Osteoblast (primary cell): ENCODE measurements around the gene JAGN1. TPM values are rescaled to one million over a fixed set of nuclear protein-coding genes. Genes with fewer than 3 reads are reported as not detected.

Experiments
- DNase-seq: peaks from one replicate; pipeline ENCODE4 v3.0.0; 2011; ENCODE audit warnings: low spot score, mixed read lengths; ENCODE audit not compliant: insufficient read length; ENCODE audit errors: missing footprints
- H2AFZ ChIP-seq: 2 replicates; pipeline ENCODE4 v1.6.0; 2011; ENCODE audit warnings: mild to moderate bottlenecking, low read length
- H3K27ac ChIP-seq: 2 replicates; pipeline ENCODE4 v1.5.1; 2011; ENCODE audit warnings: mild to moderate bottlenecking, low read depth, low read length, moderate library complexity
- H3K27me3 ChIP-seq: 2 replicates; pipeline ENCODE4 v1.6.0; 2012; ENCODE audit warnings: mild to moderate bottlenecking, control low read depth, inconsistent platforms, low read length, moderate library complexity; ENCODE audit not compliant: insufficient read depth
- H3K36me3 ChIP-seq: 2 replicates; pipeline ENCODE4 v1.5.1; 2011; ENCODE audit warnings: mild to moderate bottlenecking, low read length, control low read depth, moderate library complexity; ENCODE audit not compliant: insufficient read depth
- H3K4me1 ChIP-seq: 2 replicates; pipeline ENCODE4 v1.5.1; 2011; ENCODE audit warnings: mild to moderate bottlenecking, low read length, control low read depth, moderate library complexity; ENCODE audit not compliant: insufficient read depth
- H3K4me2 ChIP-seq: 2 replicates; pipeline ENCODE4 v1.6.0; 2011; ENCODE audit warnings: mild to moderate bottlenecking, low read length; ENCODE audit not compliant: insufficient read depth
- H3K4me3 ChIP-seq: fragments of 200-600 bp; sonication (generic); 3 replicates; pipeline ENCODE4 v1.5.1; 2012; ENCODE audit warnings: mild to moderate bottlenecking, low read length, inconsistent platforms; ENCODE audit not compliant: insufficient read depth
- H3K79me2 ChIP-seq: 2 replicates; pipeline ENCODE4 v1.6.0; 2012; ENCODE audit warnings: mild to moderate bottlenecking, low read length, control low read depth, inconsistent platforms; ENCODE audit not compliant: insufficient read depth
- H3K9me3 ChIP-seq: 2 replicates; pipeline ENCODE4 v1.5.1; 2011; ENCODE audit warnings: low read depth, low read length, control low read depth
- H4K20me1 ChIP-seq: 2 replicates; pipeline ENCODE4 v1.6.0; 2012; ENCODE audit warnings: mild to moderate bottlenecking, low read length, control low read depth; ENCODE audit not compliant: insufficient read depth
- small RNA-seq: library from RNA; depleted of rRNA; stranded (forward); fragments of <200 nt; gene quantifications from one replicate; pipeline ENCODE3, GENCODE V24; 2012
- total RNA-seq: library from RNA; depleted of rRNA; stranded (reverse); fragments of >200 nt; gene quantifications from 2 replicates; pipeline ENCODE4 v1.2.3, GENCODE V29; 2012
- TF ChIP-seq, protein P1 (sequence below): IDR thresholded peaks from 2 replicates; pipeline ENCODE4 v1.5.1; 2011; ENCODE audit warnings: mild to moderate bottlenecking, low read depth, low read length, moderate library complexity; ENCODE audit errors: extremely low read depth

Gene JAGN1
- total RNA-seq, 1 donor, result 26.1 TPM

DNA sequence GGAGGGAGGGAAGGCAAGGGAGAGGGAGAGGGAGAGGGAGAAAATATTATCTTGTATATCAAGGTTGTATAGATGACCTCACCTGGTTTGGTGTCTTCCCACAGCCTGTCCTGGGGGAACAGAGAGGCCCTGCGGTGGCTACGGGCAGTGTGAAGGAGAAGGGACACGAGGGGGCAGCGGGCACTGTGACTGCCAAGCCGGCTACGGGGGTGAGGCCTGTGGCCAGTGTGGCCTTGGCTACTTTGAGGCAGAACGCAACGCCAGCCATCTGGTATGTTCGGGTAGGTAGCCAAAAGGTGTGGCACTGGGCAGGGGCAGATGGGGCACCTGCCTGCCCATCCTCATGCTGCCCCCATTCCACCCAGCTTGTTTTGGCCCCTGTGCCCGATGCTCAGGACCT lies 50.3 kb downstream of the JAGN1 start:
- TF ChIP-seq, protein P1, sequence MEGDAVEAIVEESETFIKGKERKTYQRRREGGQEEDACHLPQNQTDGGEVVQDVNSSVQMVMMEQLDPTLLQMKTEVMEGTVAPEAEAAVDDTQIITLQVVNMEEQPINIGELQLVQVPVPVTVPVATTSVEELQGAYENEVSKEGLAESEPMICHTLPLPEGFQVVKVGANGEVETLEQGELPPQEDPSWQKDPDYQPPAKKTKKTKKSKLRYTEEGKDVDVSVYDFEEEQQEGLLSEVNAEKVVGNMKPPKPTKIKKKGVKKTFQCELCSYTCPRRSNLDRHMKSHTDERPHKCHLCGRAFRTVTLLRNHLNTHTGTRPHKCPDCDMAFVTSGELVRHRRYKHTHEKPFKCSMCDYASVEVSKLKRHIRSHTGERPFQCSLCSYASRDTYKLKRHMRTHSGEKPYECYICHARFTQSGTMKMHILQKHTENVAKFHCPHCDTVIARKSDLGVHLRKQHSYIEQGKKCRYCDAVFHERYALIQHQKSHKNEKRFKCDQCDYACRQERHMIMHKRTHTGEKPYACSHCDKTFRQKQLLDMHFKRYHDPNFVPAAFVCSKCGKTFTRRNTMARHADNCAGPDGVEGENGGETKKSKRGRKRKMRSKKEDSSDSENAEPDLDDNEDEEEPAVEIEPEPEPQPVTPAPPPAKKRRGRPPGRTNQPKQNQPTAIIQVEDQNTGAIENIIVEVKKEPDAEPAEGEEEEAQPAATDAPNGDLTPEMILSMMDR, result no peak
- peaks cover 13% of the 10 kb centered on the region for H3K36me3 ChIP-seq
- no peaks in the 10 kb centered on the region for H3K4me1 ChIP-seq
- H2AFZ ChIP-seq, result no peak overlapping the region
- no peak for DNase-seq
- H3K27ac ChIP-seq, result no peak overlapping the region
- no peak overlapping the region for H3K4me2 ChIP-seq
- no peaks in the 10 kb centered on the region for H4K20me1 ChIP-seq
- no peak overlapping the region for H3K4me3 ChIP-seq
- no peaks in the 10 kb centered on the region for H3K9me3 ChIP-seq
- no peaks in the 10 kb centered on the region for H3K79me2 ChIP-seq
- H3K27me3 ChIP-seq, result no peaks in the 10 kb centered on the region

DNA sequence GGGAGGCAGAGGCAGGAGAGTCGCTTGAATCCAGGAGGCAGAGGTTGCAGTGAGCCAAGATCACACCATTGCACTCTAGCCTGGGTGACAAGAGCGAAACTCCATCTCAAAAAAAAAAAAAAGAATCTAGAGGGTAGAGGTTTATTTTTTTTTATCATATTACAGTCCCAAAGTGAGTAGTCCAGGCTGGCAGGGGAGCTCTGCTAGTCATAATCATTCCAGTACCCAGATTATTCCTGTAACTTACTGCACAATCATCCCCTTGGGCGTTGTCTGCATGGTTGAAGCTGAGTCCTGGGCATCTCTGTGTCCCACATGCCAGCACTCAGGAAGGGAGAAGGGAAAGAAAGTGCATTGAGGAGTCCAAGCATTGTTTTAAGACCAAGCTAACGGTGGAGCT lies 51.8 kb downstream of the JAGN1 start:
- DNase-seq, result no peak
- Histone ChIP-seq H3K27ac (no peak overlapping the region), H3K36me3 (peaks cover 11% of the 10 kb centered on the region), H3K4me1 (peaks cover 7% of the 10 kb centered on the region), H3K4me2 (no peak overlapping the region), H2AFZ (no peak overlapping the region), H3K9me3 (no peaks in the 10 kb centered on the region), H3K4me3 (no peak overlapping the region), H4K20me1 (no peaks in the 10 kb centered on the region), H3K27me3 (no peaks in the 10 kb centered on the region), H3K79me2 (no peaks in the 10 kb centered on the region)
- TF ChIP-seq, protein P1, result no peak

DNA sequence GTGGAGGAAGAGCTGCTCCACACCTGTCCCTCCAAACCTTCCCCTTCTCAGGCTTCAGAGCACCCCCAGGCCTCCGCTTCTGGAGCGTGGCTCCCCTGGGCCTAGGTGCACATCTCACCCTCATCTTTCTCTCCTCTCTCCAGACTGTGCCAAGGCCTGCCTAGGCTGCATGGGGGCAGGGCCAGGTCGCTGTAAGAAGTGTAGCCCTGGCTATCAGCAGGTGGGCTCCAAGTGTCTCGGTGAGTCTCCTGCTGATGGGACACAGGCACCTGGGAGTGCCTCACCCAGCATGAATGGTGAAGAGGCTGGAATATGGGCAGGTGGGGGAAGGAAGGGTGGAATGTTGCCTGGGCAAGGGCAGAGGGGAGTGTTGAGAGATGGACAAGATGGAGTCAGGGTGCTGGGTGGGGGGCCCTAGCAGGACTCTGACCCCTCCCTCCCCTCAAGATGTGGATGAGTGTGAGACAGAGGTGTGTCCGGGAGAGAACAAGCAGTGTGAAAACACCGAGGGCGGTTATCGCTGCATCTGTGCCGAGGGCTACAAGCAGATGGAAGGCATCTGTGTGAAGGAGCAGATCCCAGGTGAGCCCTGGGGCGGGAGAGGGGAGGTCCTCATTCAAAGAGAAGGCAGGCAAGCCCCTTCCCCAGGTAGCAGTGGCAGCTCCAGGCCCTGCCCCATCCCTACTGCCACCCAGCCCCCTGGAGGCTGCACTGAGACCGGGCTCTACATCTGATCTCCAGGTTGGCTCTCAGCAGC lies 52.7 kb downstream of the JAGN1 start:
- no peaks in the 10 kb centered on the region for H3K27me3 ChIP-seq
- no peak overlapping the region for H3K4me3 ChIP-seq
- H3K36me3 ChIP-seq, result peaks cover 4% of the 10 kb centered on the region
- H3K79me2 ChIP-seq, result no peaks in the 10 kb centered on the region
- peaks cover 14% of the 10 kb centered on the region for H3K4me1 ChIP-seq
- H2AFZ ChIP-seq, result no peak overlapping the region
- TF ChIP-seq, protein P1, result no peak
- no peaks in the 10 kb centered on the region for H3K9me3 ChIP-seq
- no peak overlapping the region for H3K27ac ChIP-seq
- no peak overlapping the region for H3K4me2 ChIP-seq
- no peaks in the 10 kb centered on the region for H4K20me1 ChIP-seq
- no peak for DNase-seq

Small RNA genes lying within 50 kb of the gene (small RNA-seq; reads per million reads assigned to genes)
- not detected for gene RNU6-882P

Other genes with a start within 250 kb of the JAGN1 start
- gene MTMR14, start 241.1 kb upstream of the JAGN1 start, total RNA-seq, result 47.1 and 47.4 TPM in 2 replicates
- gene CPNE9, start 186.8 kb upstream of the JAGN1 start, total RNA-seq, result not detected in 2 replicates
- 14.1 and 14.5 TPM in 2 replicates for gene BRPF1, start 158.9 kb upstream of the JAGN1 start, total RNA-seq
- gene OGG1, start 140.7 kb upstream of the JAGN1 start, total RNA-seq, result 24.8 and 25.7 TPM in 2 replicates
- 22.1 and 25.9 TPM in 2 replicates for gene CAMK1, start 120.7 kb upstream of the JAGN1 start, total RNA-seq
- 88.4 and 102 TPM in 2 replicates for gene TADA3, start 98.1 kb upstream of the JAGN1 start, total RNA-seq
- 203 and 222 TPM in 2 replicates for gene ARPC4, start 97.5 kb upstream of the JAGN1 start, total RNA-seq
- 31.1 and 33.9 TPM in 2 replicates for gene TTLL3, start 80.3 kb upstream of the JAGN1 start, total RNA-seq
- 18.6 and 19.2 TPM in 2 replicates for gene RPUSD3, start 46.6 kb upstream of the JAGN1 start, total RNA-seq
- gene CIDEC, start 10.4 kb upstream of the JAGN1 start, total RNA-seq, result not detected in 2 replicates
- gene IL17RE, start 12.2 kb downstream of the JAGN1 start, total RNA-seq, result 0.29 and 0.72 TPM in 2 replicates
- 42.1 and 47.0 TPM in 2 replicates for gene IL17RC, start 26.5 kb downstream of the JAGN1 start, total RNA-seq
- 7.6 and 10.3 TPM in 2 replicates for gene CRELD1, start 43.2 kb downstream of the JAGN1 start, total RNA-seq
- gene PRRT3, start 61.8 kb downstream of the JAGN1 start, total RNA-seq, result 3.5 and 4.3 TPM in 2 replicates
- gene EMC3, start 96.2 kb downstream of the JAGN1 start, total RNA-seq, result 55.7 and 58.3 TPM in 2 replicates
- 3.2 and 6.2 TPM in 2 replicates for gene FANCD2, start 135.8 kb downstream of the JAGN1 start, total RNA-seq
- not detected in 2 replicates for gene FANCD2OS, start 217.6 kb downstream of the JAGN1 start, total RNA-seq
- gene BRK1, start 225.1 kb downstream of the JAGN1 start, total RNA-seq, result 113 and 114 TPM in 2 replicates